ENCODE data around the gene NKX1-1.

DNA sequence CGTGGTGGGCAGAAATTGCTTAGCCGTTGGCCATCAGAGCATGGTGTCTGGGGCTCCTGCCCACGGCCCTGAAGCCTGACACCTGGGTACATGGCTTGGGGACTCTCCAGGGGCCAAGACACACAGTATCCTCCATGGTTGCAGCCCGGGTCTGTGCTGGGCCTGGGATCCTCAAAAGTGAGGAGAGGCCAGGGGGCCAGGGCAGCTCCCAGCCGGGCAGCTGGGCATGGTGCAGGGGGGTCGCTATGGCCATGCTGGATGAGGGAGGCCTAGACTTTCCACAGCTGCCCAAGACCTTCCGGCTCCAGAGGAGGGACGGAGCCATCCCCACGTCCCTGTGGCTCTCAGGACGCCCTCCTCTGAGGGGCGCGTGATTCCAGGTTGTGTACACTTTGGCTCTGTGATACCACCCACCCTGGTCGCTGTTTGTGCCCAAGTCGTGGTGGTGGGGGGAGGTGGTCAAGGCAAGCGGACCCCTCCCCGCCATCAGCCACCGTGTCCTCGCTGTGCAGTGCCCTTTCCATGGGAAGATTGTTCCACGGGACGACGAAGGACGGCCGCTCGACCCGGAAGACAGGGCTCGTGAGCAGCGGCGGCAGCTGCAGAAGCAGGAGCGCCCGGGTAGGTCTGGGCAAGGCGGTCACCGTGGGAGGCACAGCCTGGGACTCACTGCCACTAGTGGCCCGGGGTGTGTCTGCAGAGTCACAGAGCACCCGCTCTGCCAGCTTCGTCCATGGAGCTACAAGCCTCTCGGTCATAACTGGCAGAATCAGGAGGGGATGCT is 25.7 kb downstream of the NKX1-1 start:
- TF ChIP-seq, protein P1, sequence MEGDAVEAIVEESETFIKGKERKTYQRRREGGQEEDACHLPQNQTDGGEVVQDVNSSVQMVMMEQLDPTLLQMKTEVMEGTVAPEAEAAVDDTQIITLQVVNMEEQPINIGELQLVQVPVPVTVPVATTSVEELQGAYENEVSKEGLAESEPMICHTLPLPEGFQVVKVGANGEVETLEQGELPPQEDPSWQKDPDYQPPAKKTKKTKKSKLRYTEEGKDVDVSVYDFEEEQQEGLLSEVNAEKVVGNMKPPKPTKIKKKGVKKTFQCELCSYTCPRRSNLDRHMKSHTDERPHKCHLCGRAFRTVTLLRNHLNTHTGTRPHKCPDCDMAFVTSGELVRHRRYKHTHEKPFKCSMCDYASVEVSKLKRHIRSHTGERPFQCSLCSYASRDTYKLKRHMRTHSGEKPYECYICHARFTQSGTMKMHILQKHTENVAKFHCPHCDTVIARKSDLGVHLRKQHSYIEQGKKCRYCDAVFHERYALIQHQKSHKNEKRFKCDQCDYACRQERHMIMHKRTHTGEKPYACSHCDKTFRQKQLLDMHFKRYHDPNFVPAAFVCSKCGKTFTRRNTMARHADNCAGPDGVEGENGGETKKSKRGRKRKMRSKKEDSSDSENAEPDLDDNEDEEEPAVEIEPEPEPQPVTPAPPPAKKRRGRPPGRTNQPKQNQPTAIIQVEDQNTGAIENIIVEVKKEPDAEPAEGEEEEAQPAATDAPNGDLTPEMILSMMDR (IDR thresholded peaks at IDR 0.05): no peak
- no peak for TF ChIP-seq POLR2A (IDR thresholded peaks at IDR 0.05)

Data from esophagus squamous epithelium (tissue), 4 donors.